Ectodermal cell (in vitro differentiated cells): ENCODE measurements around the gene MLLT6.
A peak's percentile ranks its signal among the peaks of the same experiment; 100 is the strongest.

Experiments used
- H3K27ac ChIP-seq: 2 replicates; pipeline ENCODE4 v1.7.0; 2013; ENCODE audit warnings: mild to moderate bottlenecking, low read depth, low read length; ENCODE audit not compliant: insufficient read depth, poor library complexity, severe bottlenecking
- H3K27me3 ChIP-seq: 2 replicates; pipeline ENCODE4 v1.7.0; 2013; ENCODE audit warnings: mild to moderate bottlenecking, low read length; ENCODE audit not compliant: insufficient read depth, control insufficient read depth, poor library complexity, severe bottlenecking
- H3K36me3 ChIP-seq: one replicate; pipeline ENCODE4 v1.7.0; 2013; ENCODE audit warnings: low read length; ENCODE audit not compliant: control insufficient read depth, insufficient read depth
- H3K4me1 ChIP-seq: one replicate; pipeline ENCODE4 v1.7.0; 2013; ENCODE audit warnings: low read length; ENCODE audit not compliant: control insufficient read depth, insufficient read depth
- H3K4me3 ChIP-seq: 2 replicates; pipeline ENCODE4 v1.7.0; 2013; ENCODE audit warnings: low read depth, low read length, control low read depth; ENCODE audit not compliant: insufficient read depth
- H3K9me3 ChIP-seq: 2 replicates; pipeline ENCODE4 v1.7.0; 2013; ENCODE audit warnings: mild to moderate bottlenecking, low read length, moderate library complexity; ENCODE audit not compliant: control insufficient read depth
- WGBS, 2 experiments: methylation state at CpG; one replicate each; pipeline ENCODE4 v1.1.7; 2013; ENCODE audit warnings: missing lambda C conversion rate in 2 of 2; 5-methylcytosine and 5-hydroxymethylcytosine counted together

MLLT6 gene

GRCh38 chr17:38667099-38667786, 37.8 kb upstream of the MLLT6 start:
- H3K9me3 ChIP-seq, result no peaks in the 10 kb centered on the region
- H3K36me3 ChIP-seq, result no peaks in the 10 kb centered on the region
- H3K27ac ChIP-seq, result no peak overlapping the region
- peaks cover 25% of the 10 kb centered on the region for H3K4me1 ChIP-seq
- 32 to 37% methylated on average over 6 of the region's 7 CpGs for WGBS, 2 experiments
- no peak overlapping the region for H3K4me3 ChIP-seq
- peaks cover 35% of the 10 kb centered on the region for H3K27me3 ChIP-seq

DNA sequence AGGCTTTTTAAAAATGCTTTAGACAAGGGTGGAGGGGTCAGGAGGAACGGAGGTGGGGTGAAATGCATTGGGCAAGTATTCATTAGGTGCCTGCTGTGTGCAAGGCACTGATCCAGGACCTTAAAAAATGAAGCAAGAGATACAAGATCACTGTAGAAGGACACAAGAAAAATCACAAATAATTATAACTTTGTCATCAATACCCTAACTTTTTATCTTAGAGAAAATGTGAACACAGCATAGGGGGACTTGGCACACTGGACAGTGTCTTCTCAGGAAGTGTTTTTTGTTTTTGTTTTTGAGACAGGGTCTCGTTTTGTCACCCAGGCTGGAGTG, 37.3 kb upstream of the MLLT6 start:
- Histone ChIP-seq H3K27me3 (peaks cover 35% of the 10 kb centered on the region), H3K36me3 (no peaks in the 10 kb centered on the region), H3K27ac (no peak overlapping the region), H3K9me3 (no peaks in the 10 kb centered on the region), H3K4me3 (no peak overlapping the region), H3K4me1 (peaks cover 27% of the 10 kb centered on the region)
- 26 to 38% methylated on average over 2 of the region's 2 CpGs for WGBS, 2 experiments

GRCh38 chr17:38669520-38669919, 35.6 kb upstream of the MLLT6 start:
- H3K4me1 ChIP-seq, result peaks cover 27% of the 10 kb centered on the region
- WGBS, 2 experiments, result 29 to 30% methylated on average over 6 of the region's 6 CpGs
- H3K9me3 ChIP-seq, result no peaks in the 10 kb centered on the region
- H3K27me3 ChIP-seq, result peaks cover 46% of the 10 kb centered on the region
- H3K27ac ChIP-seq, result no peak overlapping the region
- no peaks in the 10 kb centered on the region for H3K36me3 ChIP-seq
- no peak overlapping the region for H3K4me3 ChIP-seq

- H3K27me3 ChIP-seq, result peaks cover 67% of the 10 kb centered on the region
- 1% methylated on average over 12 of the region's 12 CpGs for WGBS, 2 experiments
Observed at GRCh38 chr17:38671939-38672720, 32.9 kb upstream of the MLLT6 start.

DNA sequence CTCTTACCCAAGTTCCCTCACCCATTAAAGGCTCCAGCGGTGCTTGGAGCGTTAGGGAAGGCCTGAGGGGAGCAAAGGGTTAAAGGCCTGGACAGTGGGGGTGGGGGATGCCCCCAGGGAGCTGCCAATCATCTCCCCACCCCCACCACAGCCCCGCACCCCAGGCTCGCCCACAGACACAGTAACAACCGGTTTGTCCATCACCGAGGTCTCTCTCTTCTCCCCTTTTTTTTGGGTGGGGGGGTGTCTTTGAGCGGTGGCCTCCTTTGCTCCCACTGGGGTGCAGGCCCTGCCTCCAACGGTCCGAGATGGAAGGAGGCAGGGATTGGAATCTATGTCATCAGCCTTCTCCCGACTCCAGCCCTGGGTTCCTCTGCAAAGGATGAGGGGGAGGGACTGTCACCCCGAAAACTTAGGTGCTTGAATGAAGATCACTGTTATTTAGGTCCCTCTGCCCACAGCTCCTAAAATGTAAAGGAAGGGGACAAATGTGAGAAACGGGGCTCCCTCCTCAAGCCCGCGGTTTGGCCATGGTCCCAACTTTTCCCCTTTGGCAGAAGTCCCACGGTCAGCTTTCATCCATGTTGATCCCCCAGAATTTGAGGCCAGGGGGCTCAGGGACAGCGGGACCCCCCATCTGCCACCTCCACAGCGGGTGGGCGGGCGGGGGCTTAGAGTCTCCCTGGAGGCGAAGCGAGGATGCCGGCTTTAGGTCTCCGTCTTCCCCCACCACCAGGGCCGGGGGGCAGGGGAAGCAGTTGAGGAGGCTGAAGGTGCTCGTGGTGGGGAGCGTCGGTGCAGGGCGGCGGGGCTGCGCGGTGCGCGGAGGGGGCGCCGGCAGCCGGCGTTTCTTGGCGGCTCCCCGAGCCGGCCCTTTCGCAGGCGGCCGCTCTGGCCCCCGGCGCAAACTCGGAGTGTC, 32.0 kb upstream of the MLLT6 start:
- Histone ChIP-seq H3K9me3 (no peaks in the 10 kb centered on the region), H3K27me3 (peaks cover 62% of the 10 kb centered on the region), H3K4me3 (peak overlapping the region; percentile 82), H3K4me1 (peaks cover 30% of the 10 kb centered on the region), H3K36me3 (no peaks in the 10 kb centered on the region), H3K27ac (peak overlapping the region; percentile 13)
- WGBS, 2 experiments, result 0% methylated on average over 39 to 46 of the region's 46 CpGs

More at GRCh38 chr17:38671939-38672720, 32.9 kb upstream of the MLLT6 start:
- no peaks in the 10 kb centered on the region for H3K9me3 ChIP-seq
- H3K4me1 ChIP-seq, result peaks cover 30% of the 10 kb centered on the region
- H3K4me3 ChIP-seq, result peak overlapping the region; percentile 82
- H3K27ac ChIP-seq, result peak overlapping the region; percentile 60
- H3K36me3 ChIP-seq, result no peaks in the 10 kb centered on the region

GRCh38 chr17:38673707-38674013, 31.4 kb upstream of the MLLT6 start:
- Histone ChIP-seq H3K4me1 (peaks cover 30% of the 10 kb centered on the region), H3K9me3 (no peaks in the 10 kb centered on the region), H3K27ac (no peak overlapping the region), H3K4me3 (peak overlapping the region; percentile 82), H3K27me3 (peaks cover 56% of the 10 kb centered on the region), H3K36me3 (no peaks in the 10 kb centered on the region)
- WGBS, 2 experiments, result 0 to 1% methylated on average over 41 of the region's 41 CpGs

DNA sequence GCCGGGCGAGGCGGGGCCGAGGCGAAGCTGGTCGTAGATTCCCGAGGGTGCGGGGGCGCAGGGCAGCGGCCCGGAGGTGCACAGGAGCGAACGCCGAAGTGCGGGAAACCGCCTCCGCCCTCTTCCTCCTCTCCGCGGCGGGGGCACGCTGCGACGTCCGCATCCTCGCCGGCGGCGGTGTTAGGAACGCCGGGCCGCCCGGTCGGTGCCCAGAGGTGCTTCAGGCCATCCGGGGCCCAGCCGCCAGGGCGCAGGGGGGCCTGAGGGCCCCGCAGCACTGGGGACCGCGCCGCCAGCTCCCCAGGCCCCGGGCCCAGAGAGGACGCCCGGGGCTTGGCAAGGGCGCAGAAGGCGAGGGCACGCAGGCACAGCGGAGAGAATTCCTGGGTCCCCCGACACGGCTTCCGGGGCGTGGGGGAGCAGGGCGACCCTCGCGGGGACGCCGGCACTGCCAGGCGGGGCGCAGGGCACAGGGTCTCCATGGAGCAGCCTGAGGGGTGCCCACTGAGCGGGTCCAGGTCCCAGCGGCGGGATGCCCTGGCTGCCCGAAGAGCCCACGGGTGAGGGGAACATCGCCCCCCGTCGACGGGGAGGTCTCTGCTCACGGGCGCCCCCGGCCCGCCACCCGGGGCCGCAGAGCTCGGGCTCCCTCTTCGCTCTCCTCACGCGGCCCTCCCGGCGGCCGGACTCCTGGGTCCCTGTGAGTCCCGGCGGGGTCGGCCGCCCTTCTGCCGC, 30.9 kb upstream of the MLLT6 start:
- Histone ChIP-seq H3K27ac (peak overlapping the region; percentile 63), H3K9me3 (no peaks in the 10 kb centered on the region), H3K4me1 (peaks cover 30% of the 10 kb centered on the region), H3K27me3 (peaks cover 51% of the 10 kb centered on the region), H3K4me3 (peak overlapping the region; percentile 82), H3K36me3 (no peaks in the 10 kb centered on the region)
- 0% methylated on average over 85 of the region's 85 CpGs for WGBS, 2 experiments

DNA sequence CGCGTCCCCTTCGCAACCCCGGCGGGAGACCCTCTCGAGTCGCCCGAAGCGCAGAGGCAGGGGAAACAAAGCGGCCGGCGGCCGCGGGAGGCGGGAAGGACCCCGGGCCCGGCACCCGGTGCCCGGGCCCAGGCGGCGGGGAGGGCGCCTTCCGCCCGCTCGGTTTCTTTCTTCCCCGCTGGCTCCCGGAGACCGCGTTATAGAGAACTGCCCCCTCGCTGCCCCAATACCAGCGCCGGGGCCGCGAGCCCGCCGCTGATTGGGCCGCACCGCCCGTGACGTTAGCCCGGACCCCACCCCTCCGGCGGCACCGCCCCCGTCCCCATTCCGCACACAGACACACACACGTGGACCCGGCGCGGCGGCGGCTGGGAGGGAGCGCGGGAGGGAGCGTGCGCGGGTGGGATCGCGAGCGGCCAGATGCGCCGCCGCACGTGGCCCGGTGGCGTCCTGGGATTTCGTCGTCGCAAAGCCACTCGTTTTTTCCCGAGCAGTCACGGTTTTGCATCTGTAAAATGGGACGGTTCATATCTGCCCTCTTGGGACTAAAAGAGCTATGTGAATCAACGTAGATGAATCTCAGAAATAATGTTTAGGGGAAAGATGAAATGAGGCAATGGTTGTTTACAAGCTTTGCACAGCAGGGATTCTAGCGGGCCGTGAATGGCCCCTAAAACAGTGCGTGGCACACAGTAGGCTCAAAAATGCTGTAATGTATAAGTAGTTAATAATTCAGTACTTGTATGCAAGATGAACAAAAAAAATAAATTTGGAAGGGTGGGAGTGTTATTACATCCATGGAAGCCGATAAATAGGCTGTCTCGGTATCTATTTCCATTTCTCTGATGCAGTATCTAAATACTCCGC, 30.1 kb upstream of the MLLT6 start, which contains the start of gene EPOP:
TSS of gene EPOP (minus strand) at position 209 of the 867 bp plus-strand sequence. CDS start 462 bp downstream, outside the sequence.
- H3K4me1 ChIP-seq, result peaks cover 23% of the 10 kb centered on the region
- H3K9me3 ChIP-seq, result no peaks in the 10 kb centered on the region
- H3K27ac ChIP-seq, result peak within 1 kb of the TSS; percentile 63
- H3K36me3 ChIP-seq, result no peaks in the 10 kb centered on the region
- 4% methylated on average over 80 of the region's 80 CpGs for WGBS, 2 experiments
- H3K4me3 ChIP-seq, result peak within 1 kb of the TSS; percentile 82
- H3K27me3 ChIP-seq, result peaks cover 43% of the 10 kb centered on the region
